ENCODE data around the gene SUSD1. TPM values are rescaled to one million over a fixed set of nuclear protein-coding genes. Genes with fewer than 3 reads are reported as not detected.

Gene SUSD1
- total RNA-seq, 4 donors from 2014 or later: 4.7 to 5.8 (median 5.4) TPM

DNA sequence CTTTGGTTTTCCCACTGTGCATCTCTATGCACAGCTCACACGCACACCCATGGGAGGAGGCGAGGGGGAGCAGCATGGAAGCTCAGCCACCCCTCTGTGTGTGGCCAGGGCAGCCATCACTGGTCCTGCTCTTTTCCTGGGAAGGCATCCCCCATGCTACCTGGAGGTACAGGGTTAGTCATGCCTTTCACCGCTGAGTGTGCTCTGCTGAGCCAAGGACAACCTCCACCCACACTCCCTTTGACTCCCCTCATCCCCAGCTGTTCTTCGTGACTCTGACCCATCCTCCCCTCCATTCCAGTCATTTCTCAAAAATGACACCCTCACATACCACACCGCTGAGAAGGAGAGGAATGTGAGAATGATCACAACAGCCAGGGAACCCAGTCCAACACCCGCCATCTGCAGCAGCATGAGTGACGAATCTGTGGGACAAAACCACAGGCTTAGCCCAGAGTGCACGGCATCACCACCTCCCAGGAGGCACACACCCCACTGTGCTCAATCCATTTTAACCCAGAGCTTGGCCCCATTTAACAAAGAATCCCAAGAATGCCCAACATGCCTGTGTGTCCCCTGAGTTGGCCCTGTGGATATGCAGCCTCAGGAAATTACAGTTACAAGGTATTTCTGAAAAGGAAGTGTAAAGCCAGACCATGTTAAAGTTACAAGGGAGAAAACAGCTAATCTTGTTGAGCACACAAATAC lies 133.4 kb downstream of the SUSD1 start:
- H3K36me3 ChIP-seq: no peaks in the 10 kb centered on the region
- peak overlapping the region in 1 of 4 donors; percentile 58 for H3K27ac ChIP-seq (replicated peaks in 1 of 4)
- no peaks in the 10 kb centered on the region for H3K27me3 ChIP-seq
- WGBS: 47% methylated on average over 8 of the region's 8 CpGs
- DNase-seq (ENCODE audit: extremely low spot score): no peak
- H3K4me3 ChIP-seq: no peak overlapping the region
- H3K9me3 ChIP-seq: no peaks in the 10 kb centered on the region
- intact Hi-C loops (cut with DNase I): no loop called here
- TF ChIP-seq, protein P1, sequence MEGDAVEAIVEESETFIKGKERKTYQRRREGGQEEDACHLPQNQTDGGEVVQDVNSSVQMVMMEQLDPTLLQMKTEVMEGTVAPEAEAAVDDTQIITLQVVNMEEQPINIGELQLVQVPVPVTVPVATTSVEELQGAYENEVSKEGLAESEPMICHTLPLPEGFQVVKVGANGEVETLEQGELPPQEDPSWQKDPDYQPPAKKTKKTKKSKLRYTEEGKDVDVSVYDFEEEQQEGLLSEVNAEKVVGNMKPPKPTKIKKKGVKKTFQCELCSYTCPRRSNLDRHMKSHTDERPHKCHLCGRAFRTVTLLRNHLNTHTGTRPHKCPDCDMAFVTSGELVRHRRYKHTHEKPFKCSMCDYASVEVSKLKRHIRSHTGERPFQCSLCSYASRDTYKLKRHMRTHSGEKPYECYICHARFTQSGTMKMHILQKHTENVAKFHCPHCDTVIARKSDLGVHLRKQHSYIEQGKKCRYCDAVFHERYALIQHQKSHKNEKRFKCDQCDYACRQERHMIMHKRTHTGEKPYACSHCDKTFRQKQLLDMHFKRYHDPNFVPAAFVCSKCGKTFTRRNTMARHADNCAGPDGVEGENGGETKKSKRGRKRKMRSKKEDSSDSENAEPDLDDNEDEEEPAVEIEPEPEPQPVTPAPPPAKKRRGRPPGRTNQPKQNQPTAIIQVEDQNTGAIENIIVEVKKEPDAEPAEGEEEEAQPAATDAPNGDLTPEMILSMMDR (IDR thresholded peaks at IDR 0.05): no peak
- TF ChIP-seq POLR2A (IDR thresholded peaks at IDR 0.05; ENCODE audit: low read depth) (no peak), EP300 (IDR thresholded peaks at IDR 0.05) (peak; percentile 41), POLR2AphosphoS5 (IDR thresholded peaks at IDR 0.05) (peak; percentile 52 to 87)
- H3K4me1 ChIP-seq: peaks cover 0 to 17% (median 13%) of the 10 kb centered on the region in 4 donors

DNA sequence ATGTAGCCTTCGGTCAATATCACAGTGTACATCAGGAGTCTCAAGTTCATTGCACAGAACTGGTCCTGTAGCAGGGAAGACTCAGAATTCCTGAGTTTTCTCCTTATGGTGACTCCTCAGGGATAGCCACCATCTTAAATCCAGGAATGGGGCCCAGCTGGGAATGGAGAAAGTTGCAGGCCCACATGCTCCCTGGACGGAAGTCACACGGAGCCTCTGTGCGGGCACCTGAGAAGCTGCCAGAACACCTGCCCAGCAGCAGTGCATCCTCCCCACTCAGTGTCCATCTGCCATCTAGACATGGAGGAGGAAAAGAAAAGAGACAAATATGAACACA lies 133.9 kb downstream of the SUSD1 start:
- Histone ChIP-seq H3K9me3 (no peaks in the 10 kb centered on the region), H3K27me3 (no peaks in the 10 kb centered on the region), H3K36me3 (no peaks in the 10 kb centered on the region), H3K4me3 (no peak overlapping the region), H3K27ac (replicated peaks in 1 of 4) (peak overlapping the region in 1 of 4 donors; percentile 58), H3K4me1 (peaks cover 0 to 17% (median 14%) of the 10 kb centered on the region in 4 donors)
- TF ChIP-seq, protein P1 (IDR thresholded peaks at IDR 0.05): no peak
- TF ChIP-seq POLR2AphosphoS5 (IDR thresholded peaks at IDR 0.05) (no peak), POLR2A (IDR thresholded peaks at IDR 0.05; ENCODE audit: low read depth) (no peak), EP300 (IDR thresholded peaks at IDR 0.05) (no peak)
- WGBS: 95% methylated on average over 4 of the region's 4 CpGs
- DNase-seq (ENCODE audit: extremely low spot score): no peak
- intact Hi-C loops (cut with DNase I): no loop called here

DNA sequence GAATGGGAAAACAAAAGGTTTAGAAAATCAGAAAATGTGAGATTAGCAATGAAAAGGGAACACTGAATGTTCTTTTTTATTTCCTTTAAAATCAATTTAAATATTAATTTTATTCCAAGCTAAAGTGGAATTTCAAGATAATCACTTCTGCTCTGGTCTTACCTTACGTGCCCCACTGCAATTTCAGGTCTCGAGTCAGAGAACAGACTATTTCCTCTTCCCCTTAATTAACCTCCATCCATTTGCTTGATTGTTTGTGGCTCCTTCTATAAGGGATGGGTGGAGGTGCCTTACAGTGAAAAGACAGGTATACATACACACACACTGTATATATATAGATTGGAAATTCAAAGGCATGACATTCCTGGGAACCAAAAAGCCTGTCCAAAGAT lies 137.1 kb downstream of the SUSD1 start:
- DNase-seq (ENCODE audit: extremely low spot score): no peak
- H3K36me3 ChIP-seq: no peaks in the 10 kb centered on the region
- H3K9me3 ChIP-seq: no peaks in the 10 kb centered on the region
- H3K4me3 ChIP-seq: no peak overlapping the region
- H3K27me3 ChIP-seq: no peaks in the 10 kb centered on the region
- TF ChIP-seq POLR2AphosphoS5 (IDR thresholded peaks at IDR 0.05) (no peak), EP300 (IDR thresholded peaks at IDR 0.05) (no peak)
- TF ChIP-seq, protein P1 (IDR thresholded peaks at IDR 0.05): no peak
- H3K4me1 ChIP-seq: peaks cover 0 to 31% (median 24%) of the 10 kb centered on the region in 4 donors
- no peak overlapping the region for H3K27ac ChIP-seq (replicated peaks in 1 of 4)
- intact Hi-C loops (cut with DNase I): no loop called here
- WGBS: 87% methylated on average over 2 of the region's 2 CpGs

DNA sequence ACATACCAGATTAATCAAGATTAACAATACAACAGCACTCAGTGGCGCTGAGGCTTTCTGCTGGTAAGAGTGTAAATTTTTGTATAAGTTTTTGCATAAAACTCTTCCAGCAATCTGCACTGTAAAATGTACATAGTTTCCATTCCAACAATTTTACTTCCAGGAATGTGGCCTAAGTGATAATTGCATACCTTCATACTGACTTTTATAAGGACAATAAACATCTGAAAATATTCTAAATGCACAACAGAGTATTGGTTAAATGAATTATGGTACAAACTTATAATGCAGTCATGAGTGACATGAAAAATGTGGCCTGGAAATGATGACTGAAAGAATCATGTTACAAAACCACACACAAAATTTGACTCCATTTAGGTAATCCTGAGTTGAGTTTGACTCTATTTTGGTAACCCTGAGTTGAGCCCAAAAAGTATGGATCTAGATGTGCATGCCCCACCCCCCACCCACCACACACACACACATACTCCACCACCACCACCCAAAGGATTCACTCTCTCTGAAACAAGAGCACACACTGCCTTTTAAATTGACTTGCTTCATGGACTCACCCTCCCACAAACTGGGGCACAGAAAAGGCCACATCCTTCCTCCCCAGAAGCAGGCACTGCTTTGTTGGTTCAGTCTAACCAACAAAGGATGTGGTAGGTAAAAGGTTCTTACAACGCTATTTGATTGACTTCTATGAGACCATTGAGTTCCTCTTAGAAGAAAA lies 137.6 kb downstream of the SUSD1 start:
- 79% methylated on average over 2 of the region's 2 CpGs for WGBS
- H3K4me1 ChIP-seq: peaks cover 0 to 36% (median 29%) of the 10 kb centered on the region in 4 donors
- no peaks in the 10 kb centered on the region for H3K36me3 ChIP-seq
- no peak overlapping the region for H3K4me3 ChIP-seq
- intact Hi-C loops (cut with DNase I): no loop called here
- no peak for TF ChIP-seq POLR2A (IDR thresholded peaks at IDR 0.05; ENCODE audit: low read depth)
- H3K27ac ChIP-seq (replicated peaks in 1 of 4): no peak overlapping the region
- H3K27me3 ChIP-seq: no peaks in the 10 kb centered on the region
- H3K9me3 ChIP-seq: no peaks in the 10 kb centered on the region
- no peak for DNase-seq (ENCODE audit: extremely low spot score)

DNA sequence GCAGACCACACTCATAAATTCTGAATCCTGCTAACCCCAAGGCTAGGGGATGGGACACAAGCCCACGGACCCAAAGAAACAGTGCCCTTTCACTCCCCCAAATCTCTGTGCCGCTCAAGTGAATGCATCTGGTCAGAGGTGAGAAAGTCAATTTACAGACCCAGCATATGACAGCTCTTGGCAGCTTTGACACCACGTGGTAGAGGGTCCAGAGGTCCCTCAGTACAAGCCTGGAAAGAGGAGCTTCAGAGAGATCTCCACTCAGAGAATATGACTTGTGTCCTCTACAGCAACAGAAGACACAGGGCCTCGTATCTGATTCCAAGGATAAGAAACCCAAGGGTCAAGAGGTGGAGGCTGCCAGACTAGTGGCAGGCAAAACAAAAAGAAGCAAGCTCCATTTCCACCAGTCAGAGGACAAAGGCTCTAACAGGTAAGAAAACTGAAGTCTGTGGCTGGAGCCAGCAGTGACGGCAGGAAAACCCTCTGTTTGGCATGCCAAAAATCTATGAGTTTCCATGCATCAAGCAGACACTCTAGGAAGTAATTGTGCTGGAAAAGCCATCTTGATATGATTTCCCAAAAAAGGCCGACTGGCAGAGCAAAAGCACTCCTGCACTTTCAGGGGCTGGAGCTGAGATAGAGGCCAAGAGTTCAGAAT lies 139.8 kb downstream of the SUSD1 start:
- Histone ChIP-seq H3K27me3 (no peaks in the 10 kb centered on the region), H3K4me3 (no peak overlapping the region), H3K4me1 (peaks cover 0 to 31% (median 24%) of the 10 kb centered on the region in 4 donors), H3K27ac (replicated peaks in 1 of 4) (peak overlapping the region in 1 of 4 donors; percentile 8), H3K36me3 (no peaks in the 10 kb centered on the region), H3K9me3 (no peaks in the 10 kb centered on the region)
- no peak for DNase-seq (ENCODE audit: extremely low spot score)
- WGBS: 64% methylated on average over 6 of the region's 6 CpGs
- TF ChIP-seq POLR2A (IDR thresholded peaks at IDR 0.05; ENCODE audit: low read depth): no peak
- no peak for TF ChIP-seq POLR2AphosphoS5 (IDR thresholded peaks at IDR 0.05)
- no peak for TF ChIP-seq EP300 (IDR thresholded peaks at IDR 0.05)
- TF ChIP-seq, protein P1 (IDR thresholded peaks at IDR 0.05): no peak
- intact Hi-C loops (cut with DNase I): no loop called here
